ENCODE measurements around the gene CCNE1. TPM values are rescaled to one million over a fixed set of nuclear protein-coding genes. Genes with fewer than 3 reads are reported as not detected.

The CCNE1 gene
- total and polyA plus RNA-seq, 2 of the 13 experiments (the other 11 are each of a cell fraction or from before 2014, with no cell fraction given) = 16.0 to 50.6 TPM

DNA sequence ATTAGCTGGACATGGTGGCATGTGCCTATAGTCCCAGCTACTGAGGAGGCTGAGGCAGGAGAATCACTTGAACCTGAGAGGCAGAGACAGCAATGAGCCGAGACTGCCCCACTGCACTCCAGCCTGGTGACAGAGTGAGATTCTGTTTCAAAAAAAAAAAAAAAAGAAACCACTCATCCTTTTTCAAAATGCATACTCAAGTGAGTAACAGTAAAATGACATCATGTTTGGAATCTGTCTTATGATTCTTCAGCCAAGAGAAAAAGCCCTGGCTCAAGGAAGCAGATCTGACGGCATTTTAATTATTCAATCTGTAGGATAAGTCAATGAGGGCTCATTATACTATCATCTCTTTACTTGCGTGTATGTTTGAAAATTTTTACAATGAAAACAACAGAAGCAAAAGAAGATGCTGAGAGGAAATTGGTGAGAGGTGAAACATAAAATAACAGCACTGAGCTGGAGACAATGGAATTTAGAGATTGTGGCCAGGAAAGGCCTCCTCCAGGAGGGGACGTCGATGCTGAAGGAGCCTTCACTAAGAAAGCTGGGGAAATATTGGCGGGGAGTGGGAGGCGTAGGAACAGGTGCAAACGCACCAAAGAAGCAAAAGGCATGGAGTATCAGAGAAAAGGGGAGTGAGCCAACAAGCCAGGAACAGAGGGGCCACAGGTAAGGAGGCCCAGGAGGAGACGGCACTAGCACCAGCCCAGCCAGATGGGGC is 12.9 kb upstream of the CCNE1 start:
- no peak for TF ChIP-seq ZNF234 (CRISPR knock-in tag; conservative IDR thresholded peaks at IDR 0.05)
- TF ChIP-seq AKAP8 (CRISPR knock-in tag; IDR thresholded peaks at IDR 0.05) = no peak
- TF ChIP-seq CBFB (CRISPR knock-in tag; IDR thresholded peaks at IDR 0.05) = no peak
- no peak for TF ChIP-seq PLRG1 (conservative IDR thresholded peaks at IDR 0.05)
- no peak for TF ChIP-seq ZNF549 (CRISPR knock-in tag; IDR thresholded peaks at IDR 0.05)
- no peak for TF ChIP-seq SMYD3 (CRISPR knock-in tag; IDR thresholded peaks at IDR 0.05)
- TF ChIP-seq, protein P1, sequence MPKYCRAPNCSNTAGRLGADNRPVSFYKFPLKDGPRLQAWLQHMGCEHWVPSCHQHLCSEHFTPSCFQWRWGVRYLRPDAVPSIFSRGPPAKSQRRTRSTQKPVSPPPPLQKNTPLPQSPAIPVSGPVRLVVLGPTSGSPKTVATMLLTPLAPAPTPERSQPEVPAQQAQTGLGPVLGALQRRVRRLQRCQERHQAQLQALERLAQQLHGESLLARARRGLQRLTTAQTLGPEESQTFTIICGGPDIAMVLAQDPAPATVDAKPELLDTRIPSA (CRISPR knock-in tag; IDR thresholded peaks at IDR 0.05; ENCODE audit: borderline replicate concordance) = no peak
- TF ChIP-seq ZNF446 (CRISPR knock-in tag; IDR thresholded peaks at IDR 0.05) = no peak
- TF ChIP-seq, protein P2, sequence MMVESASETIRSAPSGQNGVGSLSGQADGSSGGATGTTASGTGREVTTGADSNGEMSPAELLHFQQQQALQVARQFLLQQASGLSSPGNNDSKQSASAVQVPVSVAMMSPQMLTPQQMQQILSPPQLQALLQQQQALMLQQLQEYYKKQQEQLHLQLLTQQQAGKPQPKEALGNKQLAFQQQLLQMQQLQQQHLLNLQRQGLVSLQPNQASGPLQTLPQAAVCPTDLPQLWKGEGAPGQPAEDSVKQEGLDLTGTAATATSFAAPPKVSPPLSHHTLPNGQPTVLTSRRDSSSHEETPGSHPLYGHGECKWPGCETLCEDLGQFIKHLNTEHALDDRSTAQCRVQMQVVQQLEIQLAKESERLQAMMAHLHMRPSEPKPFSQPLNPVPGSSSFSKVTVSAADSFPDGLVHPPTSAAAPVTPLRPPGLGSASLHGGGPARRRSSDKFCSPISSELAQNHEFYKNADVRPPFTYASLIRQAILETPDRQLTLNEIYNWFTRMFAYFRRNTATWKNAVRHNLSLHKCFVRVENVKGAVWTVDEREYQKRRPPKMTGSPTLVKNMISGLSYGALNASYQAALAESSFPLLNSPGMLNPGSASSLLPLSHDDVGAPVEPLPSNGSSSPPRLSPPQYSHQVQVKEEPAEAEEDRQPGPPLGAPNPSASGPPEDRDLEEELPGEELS (CRISPR knock-in tag; IDR thresholded peaks at IDR 0.05) = no peak
- TF ChIP-seq SALL2 (CRISPR knock-in tag; IDR thresholded peaks at IDR 0.05) = no peak
- TF ChIP-seq WIZ (CRISPR knock-in tag; IDR thresholded peaks at IDR 0.05) = no peak
- TF ChIP-seq ZNF674 (CRISPR knock-in tag; IDR thresholded peaks at IDR 0.05; ENCODE audit: low read depth) = no peak
- TF ChIP-seq, protein P3, sequence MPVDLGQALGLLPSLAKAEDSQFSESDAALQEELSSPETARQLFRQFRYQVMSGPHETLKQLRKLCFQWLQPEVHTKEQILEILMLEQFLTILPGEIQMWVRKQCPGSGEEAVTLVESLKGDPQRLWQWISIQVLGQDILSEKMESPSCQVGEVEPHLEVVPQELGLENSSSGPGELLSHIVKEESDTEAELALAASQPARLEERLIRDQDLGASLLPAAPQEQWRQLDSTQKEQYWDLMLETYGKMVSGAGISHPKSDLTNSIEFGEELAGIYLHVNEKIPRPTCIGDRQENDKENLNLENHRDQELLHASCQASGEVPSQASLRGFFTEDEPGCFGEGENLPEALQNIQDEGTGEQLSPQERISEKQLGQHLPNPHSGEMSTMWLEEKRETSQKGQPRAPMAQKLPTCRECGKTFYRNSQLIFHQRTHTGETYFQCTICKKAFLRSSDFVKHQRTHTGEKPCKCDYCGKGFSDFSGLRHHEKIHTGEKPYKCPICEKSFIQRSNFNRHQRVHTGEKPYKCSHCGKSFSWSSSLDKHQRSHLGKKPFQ (CRISPR knock-in tag; IDR thresholded peaks at IDR 0.05; ENCODE audit: insufficient replicate concordance) = no peak
- TF ChIP-seq ZNF788 (CRISPR knock-in tag; IDR thresholded peaks at IDR 0.05; ENCODE audit: borderline replicate concordance) = no peak
- no peak for TF ChIP-seq GTF2F1 (IDR thresholded peaks at IDR 0.05; ENCODE audit: low read length)
- TF ChIP-seq, protein P4, sequence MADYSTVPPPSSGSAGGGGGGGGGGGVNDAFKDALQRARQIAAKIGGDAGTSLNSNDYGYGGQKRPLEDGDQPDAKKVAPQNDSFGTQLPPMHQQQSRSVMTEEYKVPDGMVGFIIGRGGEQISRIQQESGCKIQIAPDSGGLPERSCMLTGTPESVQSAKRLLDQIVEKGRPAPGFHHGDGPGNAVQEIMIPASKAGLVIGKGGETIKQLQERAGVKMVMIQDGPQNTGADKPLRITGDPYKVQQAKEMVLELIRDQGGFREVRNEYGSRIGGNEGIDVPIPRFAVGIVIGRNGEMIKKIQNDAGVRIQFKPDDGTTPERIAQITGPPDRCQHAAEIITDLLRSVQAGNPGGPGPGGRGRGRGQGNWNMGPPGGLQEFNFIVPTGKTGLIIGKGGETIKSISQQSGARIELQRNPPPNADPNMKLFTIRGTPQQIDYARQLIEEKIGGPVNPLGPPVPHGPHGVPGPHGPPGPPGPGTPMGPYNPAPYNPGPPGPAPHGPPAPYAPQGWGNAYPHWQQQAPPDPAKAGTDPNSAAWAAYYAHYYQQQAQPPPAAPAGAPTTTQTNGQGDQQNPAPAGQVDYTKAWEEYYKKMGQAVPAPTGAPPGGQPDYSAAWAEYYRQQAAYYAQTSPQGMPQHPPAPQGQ (CRISPR knock-in tag; IDR thresholded peaks at IDR 0.05; ENCODE audit: borderline replicate concordance) = no peak
- TF ChIP-seq FIP1L1 (IDR thresholded peaks at IDR 0.05; ENCODE audit: borderline replicate concordance, insufficient read depth, low read depth, low read length) = no peak
- DNase-seq (ENCODE audit: low spot score) = no peak
- H3K4me2 ChIP-seq (ENCODE audit: low read depth, low read length) = no peak overlapping the region
- H4K20me1 ChIP-seq (ENCODE audit: insufficient read depth, low read length) = no peaks in the 10 kb centered on the region
- no peak overlapping the region for H3K27ac ChIP-seq (ENCODE audit: extremely low read length, insufficient read depth, low read length)
- FAIRE-seq = no peak
- POLR2A ChIA-PET = no interaction called here
- CTCF ChIA-PET (ENCODE audit: low intra/inter-chr PET ratio, low total read pairs) = no interaction called here
- H3K4me1 ChIP-seq (ENCODE audit: insufficient read depth, low read length) = no peaks in the 10 kb centered on the region
- no peaks in the 10 kb centered on the region for H3K36me3 ChIP-seq (replicated peaks in 1 of 2; ENCODE audit: control insufficient read depth in 1 of 2, insufficient read depth in 2 of 2, low read length in 2 of 2)
- BruUV-seq (replicated peaks) = no TSS peak
- no peak for ATAC-seq
- peaks cover 0 to 1% of the 10 kb centered on the region in 2 experiments; a peak in 1 of 5 replicates for H3K27me3 ChIP-seq (ENCODE audit: control insufficient read depth in 1 of 2, insufficient read depth in 2 of 2, low read length in 2 of 2)
- H3K9me3 ChIP-seq (ENCODE audit: low read length) = no peaks in the 10 kb centered on the region
- H3K4me3 ChIP-seq (replicated peaks in 1 of 3; ENCODE audit: insufficient read depth in 1 of 3, low read depth in 2 of 3, low read length in 3 of 3) = no peak overlapping the region
- no peak overlapping the region for H2AFZ ChIP-seq (ENCODE audit: low read length)
- H3K9ac ChIP-seq (ENCODE audit: insufficient read depth, low read depth, low read length) = no peak overlapping the region
- H3K79me2 ChIP-seq (ENCODE audit: insufficient read depth, low read length) = no peaks in the 10 kb centered on the region
- WGBS (ENCODE audit: low lambda C conversion rate) = 67% methylated on average over 9 of the region's 9 CpGs
- in situ Hi-C loops (cut with HindIII; ENCODE audit: extremely low pct_ligation_motif_present, low pct_unique_long_range_greater_than_20kb) = no loop called here
- intact Hi-C loops (cut with micrococcal nuclease; ENCODE audit: unreplicated experiment) = no loop called here
